ENCODE results near the gene PPP1R3G.

The PPP1R3G gene

GRCh38 chr6:5121956-5122355 is 36.8 kb downstream of the PPP1R3G start:
- no peak for DNase-seq

GRCh38 chr6:5122504-5123112 is 37.5 kb downstream of the PPP1R3G start:
- no peak for DNase-seq

DNA sequence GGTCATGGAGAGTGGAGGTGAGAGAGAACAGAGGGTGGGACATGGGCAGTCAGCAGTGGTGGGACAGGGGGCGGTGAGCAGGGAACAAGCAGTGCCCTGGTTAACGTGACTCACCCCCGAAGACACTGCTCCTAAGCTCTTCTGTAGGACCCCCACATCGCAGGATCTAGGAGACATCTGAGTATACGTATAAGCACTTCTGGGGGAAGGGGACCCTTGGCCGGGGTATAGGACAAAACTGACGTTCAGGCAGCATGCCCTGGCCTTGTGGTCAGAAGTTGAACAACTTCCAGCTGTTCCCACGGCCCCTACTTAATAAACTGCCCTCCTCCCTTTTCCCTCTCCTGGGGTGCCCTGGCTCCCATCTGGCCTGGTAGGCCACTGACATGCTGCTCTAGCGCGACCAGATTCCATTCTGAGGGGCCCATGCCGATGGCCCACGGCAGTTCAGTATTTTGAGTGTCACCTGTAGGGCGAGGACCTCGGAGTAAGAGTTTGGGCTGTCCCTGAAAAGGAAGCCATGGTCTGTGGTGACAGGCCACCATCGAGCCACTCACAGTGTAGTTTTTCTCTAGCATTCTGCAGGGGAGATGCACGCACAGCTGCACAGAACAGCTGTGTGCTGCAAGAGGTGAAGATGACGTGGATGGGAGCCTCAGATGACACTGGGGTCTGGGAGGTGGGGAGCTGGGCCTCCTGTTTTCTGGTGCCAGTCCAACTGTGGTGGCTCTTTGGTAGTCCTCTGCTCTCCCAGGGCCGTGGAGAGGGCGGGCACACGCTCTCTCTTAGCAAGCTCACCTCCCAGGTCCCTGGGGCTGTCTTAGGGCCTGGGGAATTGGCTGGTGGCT is 38.4 kb downstream of the PPP1R3G start:
- DNase-seq, result no peak

GRCh38 chr6:5124526-5124925 is 39.4 kb downstream of the PPP1R3G start:
- no peak for DNase-seq

DNA sequence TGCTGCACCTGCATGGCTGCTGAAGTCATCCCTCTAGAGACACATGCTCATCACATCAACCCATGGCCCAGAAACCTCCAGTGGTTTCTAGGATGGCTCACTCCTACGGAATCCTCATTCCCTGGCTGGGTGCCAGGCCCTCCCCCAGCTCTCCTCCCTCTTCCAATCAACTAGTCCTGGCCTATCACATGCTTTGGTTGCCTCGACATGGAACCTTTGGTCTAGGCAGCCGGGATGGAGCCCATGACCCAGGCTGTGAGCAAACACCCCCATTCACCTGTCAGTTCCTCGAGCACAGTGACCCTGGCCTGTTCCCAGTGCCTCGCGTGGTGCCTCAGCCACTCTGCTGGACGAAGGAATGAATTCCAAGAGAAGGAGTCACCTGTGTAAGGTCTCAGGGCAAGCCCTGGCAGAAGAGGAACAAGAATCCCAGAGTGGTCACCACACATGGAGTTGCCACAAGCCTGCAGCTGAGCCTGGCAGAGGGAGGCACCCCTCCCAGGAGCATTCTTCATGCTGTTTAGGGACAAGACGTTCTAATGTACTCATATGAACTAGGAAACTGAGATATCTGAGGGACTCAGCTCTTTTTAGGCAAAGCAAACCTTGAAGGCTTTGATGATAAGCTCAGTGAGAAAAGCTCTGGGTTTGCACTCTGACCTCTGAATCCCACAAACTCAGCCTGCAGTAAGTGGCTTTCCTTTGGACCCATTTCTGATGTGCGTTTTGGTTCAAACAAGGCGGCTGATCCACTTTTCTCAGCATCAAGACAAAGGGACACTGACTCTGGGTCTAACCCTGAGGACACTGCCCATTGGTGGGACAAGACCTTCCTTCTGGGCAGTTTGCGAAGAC is 40.2 kb downstream of the PPP1R3G start:
- DNase-seq, result peak; percentile 84

GRCh38 chr6:5126214-5126613 is 41.1 kb downstream of the PPP1R3G start:
- peak; percentile 74 for DNase-seq

GRCh38 chr6:5127106-5127687 is 42.1 kb downstream of the PPP1R3G start:
- no peak for DNase-seq

- no peak for DNase-seq
Observed at GRCh38 chr6:5128351-5128750, 43.2 kb downstream of the PPP1R3G start.

GRCh38 chr6:5130135-5130866 is 45.2 kb downstream of the PPP1R3G start:
- DNase-seq, result no peak

GRCh38 chr6:5132731-5133130 is 47.6 kb downstream of the PPP1R3G start:
- no peak for DNase-seq

GRCh38 chr6:5133943-5134342 is 48.8 kb downstream of the PPP1R3G start:
- DNase-seq, result no peak

DNA sequence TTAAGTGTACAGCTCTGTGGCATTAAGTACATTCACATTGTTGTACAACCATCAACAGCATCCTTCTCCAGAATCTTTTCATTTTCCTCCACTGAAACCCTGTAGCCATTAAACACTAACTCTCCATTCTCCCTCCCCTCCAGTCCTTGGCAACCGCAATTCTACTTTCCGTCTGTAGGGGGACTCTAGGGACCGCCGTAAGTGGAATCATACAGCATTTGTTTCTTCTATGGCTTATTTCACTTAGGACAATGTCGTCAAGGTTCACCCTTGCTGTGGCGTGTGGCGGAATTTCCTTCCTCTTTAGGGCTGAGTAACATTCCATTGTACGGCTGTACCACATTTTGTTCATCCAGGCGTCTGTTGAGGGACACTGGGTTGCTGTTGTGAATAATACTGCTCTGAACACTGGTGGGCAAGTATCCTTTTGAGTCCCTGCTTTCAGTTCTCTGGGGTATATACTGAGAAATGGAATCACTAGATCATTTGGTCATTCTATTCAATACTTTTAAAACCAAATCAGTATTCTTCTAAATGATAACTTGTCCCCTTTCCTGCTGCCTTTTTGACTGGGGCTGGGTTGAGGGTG is 50.7 kb downstream of the PPP1R3G start:
- peak; percentile 48 for DNase-seq

DNA sequence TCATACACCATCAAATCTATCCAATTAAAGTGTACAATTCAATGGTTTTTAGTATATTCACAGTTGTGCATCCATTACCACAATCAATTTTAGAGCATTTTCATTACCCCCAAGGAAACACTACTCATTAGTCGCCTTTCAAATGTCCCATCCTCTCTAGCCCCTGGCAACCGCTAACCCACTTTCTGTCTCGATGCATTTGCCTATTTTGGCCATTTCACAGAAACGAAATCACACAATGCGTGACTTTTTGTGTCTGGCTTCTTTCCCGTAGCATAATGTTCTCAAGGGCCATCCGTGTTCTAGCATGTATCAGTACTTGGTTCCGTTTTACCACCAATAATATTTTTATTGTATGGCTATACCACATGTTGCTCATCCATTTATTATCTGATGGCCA is 51.7 kb downstream of the PPP1R3G start:
- no peak for DNase-seq

Measured in EL (cell line).